K562 (cell line): ENCODE data around the gene SDHAF4. TPM values are rescaled to one million over a fixed set of nuclear protein-coding genes. Genes with fewer than 3 reads are reported as not detected.

Experiments
- ATAC-seq: fragments of 200-7000 bp; cut with Tn5 transposase; 3 replicates; pipeline ENCODE4 v1.9.1; 2020; ENCODE audit warnings: moderate library complexity
- BruUV-seq: library from RNA; stranded (reverse); fragments of 400-500 nt; replicated peaks from 2 replicates; lab custom pipeline; 2021; lab: Mats Ljungman, UMichigan
- CTCF ChIA-PET: fragments of 300-600 bp; formaldehyde crosslinking; extraction: SDS; loops from one replicate; lab custom pipeline; 2021; ENCODE audit warnings: low intra/inter-chr PET ratio; lab: Yijun Ruan, JAX
- POLR2A ChIA-PET: fragments of 300-600, 350-650 bp; sonication (Branson Sonifier 250); formaldehyde crosslinking; extraction: SDS; loops from one replicate; lab custom pipeline; 2021; ENCODE audit warnings: antibody characterized with exemption, inconsistent platforms; lab: Yijun Ruan, JAX
- DNase-seq, 4 experiments: peaks; one replicate each; pipeline versions ENCODE4 v3.0.0 to v3.0.0-alpha.2; 2011 to 2018; ENCODE audit warnings: low spot score in 3 of 4, mixed read lengths in 3 of 4; ENCODE audit errors: extremely low read depth in 1 of 4
- FAIRE-seq: peaks from 2 replicates; lab custom pipeline; 2011; peaks lifted over from hg19 to GRCh38; lab: Jason Lieb, UNC
- H2AFZ ChIP-seq: 2 replicates; pipeline ENCODE4 v1.6.0; 2011; ENCODE audit warnings: low read depth, low read length, control low read depth, inconsistent platforms
- H3K27ac ChIP-seq: fragments of 200-600 bp; 3 replicates; pipeline ENCODE4 v1.8.0; 2011; ENCODE audit warnings: low read depth, mild to moderate bottlenecking, control low read depth, inconsistent platforms, low read length, moderate library complexity, mixed read lengths; ENCODE audit errors: extremely low read depth
- H3K27me3 ChIP-seq, 2 experiments: fragments of 300-600 bp in 1 of 2; 2 replicates in 1 of 2; 3 replicates in 1 of 2; pipeline versions ENCODE4 v1.6.0 to v1.8.0; 2011; ENCODE audit warnings: inconsistent platforms in 2 of 2, low read length in 2 of 2, mild to moderate bottlenecking in 1 of 2, mixed read lengths in 1 of 2, moderate library complexity in 1 of 2; ENCODE audit not compliant: control insufficient read depth in 2 of 2, insufficient read depth in 2 of 2
- H3K36me3 ChIP-seq: fragments of 300-600 bp; 3 replicates; pipeline ENCODE4 v1.8.0; 2011; ENCODE audit warnings: mild to moderate bottlenecking, low read length, inconsistent platforms; ENCODE audit not compliant: control insufficient read depth, insufficient read depth
- H3K4me1 ChIP-seq, 2 experiments: fragments of 200-600 bp in 1 of 2; replicated peaks in 1 of 2; 2 replicates in 1 of 2; 3 replicates in 1 of 2; pipeline versions ENCODE4 v1.5.1 to v1.8.0; 2011; ENCODE audit warnings: inconsistent platforms in 2 of 2, low read length in 2 of 2, mild to moderate bottlenecking in 1 of 2, mixed read lengths in 1 of 2, moderate library complexity in 1 of 2; ENCODE audit not compliant: control insufficient read depth in 2 of 2, insufficient read depth in 2 of 2
- H3K4me2 ChIP-seq: 2 replicates; pipeline ENCODE4 v1.6.1; 2011; ENCODE audit warnings: low read length, control low read depth, inconsistent platforms, mixed read lengths; ENCODE audit not compliant: insufficient read depth
- H3K4me3 ChIP-seq: fragments of 200-600 bp; sonication (generic), shearing (Covaris generic); 2 replicates; pipeline ENCODE4 v1.5.1; 2016; ENCODE audit warnings: control low read depth, inconsistent platforms
- H3K79me2 ChIP-seq: fragments of 200-600 bp; 3 replicates; pipeline ENCODE4 v1.8.0; 2011; ENCODE audit warnings: low read length, inconsistent platforms; ENCODE audit not compliant: control insufficient read depth, insufficient read depth
- H3K9ac ChIP-seq, 2 experiments: 2 replicates each; pipeline versions ENCODE4 v1.6.0 to v1.6.1; 2011; ENCODE audit warnings: low read depth in 2 of 2, low read length in 2 of 2, control low read depth in 1 of 2, inconsistent platforms in 1 of 2, mild to moderate bottlenecking in 1 of 2, mixed read lengths in 1 of 2; ENCODE audit not compliant: insufficient read depth in 1 of 2
- H3K9me1 ChIP-seq: one replicate; pipeline ENCODE4 v1.6.0; 2011; ENCODE audit warnings: inconsistent platforms, mild to moderate bottlenecking, low read length, moderate library complexity; ENCODE audit not compliant: control insufficient read depth, insufficient read depth
- H3K9me3 ChIP-seq: replicated peaks from 2 replicates; pipeline ENCODE4 v1.5.1; 2011; ENCODE audit warnings: low read depth, low read length, inconsistent platforms; ENCODE audit not compliant: control insufficient read depth, insufficient read depth
- H4K20me1 ChIP-seq: replicated peaks from 2 replicates; pipeline ENCODE4 v1.6.1; 2011; ENCODE audit warnings: low read length, inconsistent platforms, mixed read lengths; ENCODE audit not compliant: control insufficient read depth, insufficient read depth
- ARID1B ChIP-seq: fragments of 450-650 bp; IDR thresholded peaks from 2 replicates; pipeline ENCODE4 v1.6.1; 2016; ENCODE audit warnings: antibody characterized with exemption, mild to moderate bottlenecking, inconsistent platforms
- BCOR ChIP-seq: fragments of 450-650 bp; IDR thresholded peaks from 2 replicates; pipeline ENCODE4 v1.6.1; 2016
- BRCA1 ChIP-seq, 2 experiments: fragments of 450-650 bp in 1 of 2; sonication (generic) in 1 of 2; formaldehyde crosslinking in 1 of 2; IDR thresholded peaks; 2 replicates each; pipeline versions ENCODE4 v1.5.0 to v1.6.1; 2017 to 2020; ENCODE audit warnings: mild to moderate bottlenecking in 1 of 2, missing genetic modification reagents in 1 of 2
- E2F6 ChIP-seq, 2 experiments: IDR thresholded peaks; 2 replicates each; pipeline ENCODE4 v1.6.1; 2011; ENCODE audit warnings: borderline replicate concordance in 1 of 2, control low read depth in 1 of 2, low read depth in 1 of 2, low read length in 1 of 2, mild to moderate bottlenecking in 1 of 2, mixed read lengths in 1 of 2, moderate library complexity in 1 of 2; ENCODE audit not compliant: insufficient read depth in 1 of 2, insufficient read length in 1 of 2, poor library complexity in 1 of 2, severe bottlenecking in 1 of 2; ENCODE audit errors: extremely low read depth in 1 of 2
- NFIC ChIP-seq: fragments of 450-650 bp; IDR thresholded peaks from 2 replicates; pipeline ENCODE4 v1.6.1; 2017; ENCODE audit warnings: mild to moderate bottlenecking, inconsistent platforms
- NFYB ChIP-seq: IDR thresholded peaks from 2 replicates; pipeline ENCODE4 v1.6.1; 2011; ENCODE audit warnings: mild to moderate bottlenecking, moderate library complexity; ENCODE audit not compliant: insufficient read length; ENCODE audit errors: extremely low read depth
- POLR3A ChIP-seq: IDR thresholded peaks from 2 replicates; pipeline ENCODE4 v1.6.1; 2011; ENCODE audit warnings: borderline replicate concordance, mild to moderate bottlenecking, moderate library complexity; ENCODE audit not compliant: insufficient read length, insufficient read depth; ENCODE audit errors: extremely low read depth
- RBM25 ChIP-seq: fragments of 200-400 bp; formaldehyde crosslinking; IDR thresholded peaks from 2 replicates; pipeline ENCODE4 v1.6.1; 2018; ENCODE audit warnings: low read length, low read depth, moderate library complexity; ENCODE audit not compliant: severe bottlenecking
- SAFB ChIP-seq: fragments of 200-400 bp; formaldehyde crosslinking; IDR thresholded peaks from 2 replicates; pipeline ENCODE4 v1.6.1; 2017; ENCODE audit warnings: low read depth, low read length, borderline replicate concordance
- SREBF1 ChIP-seq: fragments of 150-350 bp; IDR thresholded peaks from 2 replicates; pipeline ENCODE4 v1.6.1; 2014; ENCODE audit warnings: antibody characterized with exemption, low read depth, low read length, borderline replicate concordance
- SRSF7 ChIP-seq: fragments of 200-400 bp; formaldehyde crosslinking; optimal IDR thresholded peaks from 2 replicates; pipeline ENCODE3; 2017; ENCODE audit warnings: mild to moderate bottlenecking, low read depth, low read length
- ZBTB33 ChIP-seq: sonication (generic); formaldehyde crosslinking; IDR thresholded peaks from 2 replicates; pipeline ENCODE4 v1.8.1; 2023; ENCODE audit warnings: mild to moderate bottlenecking, missing genetic modification reagents
- ZBTB49 ChIP-seq: sonication (generic); formaldehyde crosslinking; IDR thresholded peaks from 2 replicates; pipeline ENCODE4 v1.8.0; 2022; ENCODE audit warnings: missing genetic modification reagents, mild to moderate bottlenecking, borderline replicate concordance
- ZNF316 ChIP-seq: fragments of 450-650 bp; IDR thresholded peaks from 2 replicates; pipeline ENCODE4 v1.6.1; 2016
- WGBS: fragments of 100-300 bp; shearing (Covaris generic); methylation state at CpG from one replicate; pipeline ENCODE4 v1.1.6; 2016; ENCODE audit warnings: low coverage, mixed read lengths; ENCODE audit not compliant: insufficient coverage; ENCODE audit errors: missing lambda C conversion rate; 5-methylcytosine and 5-hydroxymethylcytosine counted together
- in situ Hi-C: fragments of 300-500 bp; cut with MboI; formaldehyde crosslinking; loops from 4 replicates; pipeline ENCODE4 v1.15.0; 2018; ENCODE audit warnings: inconsistent platforms, mixed read lengths
- intact Hi-C: fragments of 100-400 bp; cut with micrococcal nuclease; formaldehyde crosslinking; loops from 2 replicates; pipeline ENCODE4 v1.14.2; 2022
- polyA plus RNA-seq, 8 experiments: library from polyadenylated mRNA; depleted of rRNA in 4 of 8; stranded (reverse) in 5 of 8; unstranded in 3 of 8; fragments of >200 nt; fragmentation: Nextera tagmentation in 2 of 8; fragmentation: Illumina TruSeq in 1 of 8; extraction: Ambion mirVana in 2 of 8; extraction: Trizol in 1 of 8; gene quantifications; 2 replicates each; pipeline versions ENCODE4 v1.2.1 to v1.2.3, GENCODE V29; 2011 to 2014; ENCODE audit warnings: inconsistent platforms in 1 of 8, missing spikeins in 1 of 8
- total RNA-seq, 7 experiments: library from RNA; depleted of rRNA in 6 of 7; stranded (reverse); fragments of >200 nt in 6 of 7; fragmentation: Illumina TruSeq in 2 of 7; extraction: Trizol in 2 of 7; gene quantifications; 2 replicates each; pipeline versions ENCODE4 v1.2.1 to v1.2.3, GENCODE V29; 2011 to 2021; ENCODE audit warnings: low replicate concordance in 1 of 7

Gene SDHAF4
- total and polyA plus RNA-seq, 9 of the 15 experiments (the other 6 are each of a cell fraction or from before 2014, with no cell fraction given), result 3.5 to 12.0 (median 6.2) TPM

- peak overlapping the region; percentile 58; the same call in 1 of the 2 replicates for H2AFZ ChIP-seq
- H3K9me3 ChIP-seq, result peaks cover 2% of the 10 kb centered on the region; the same call in 1 of the 2 replicates
- H3K4me3 ChIP-seq, result no peak overlapping the region
- no peak for DNase-seq
- peaks cover 3 to 9% of the 10 kb centered on the region in 2 experiments for H3K27me3 ChIP-seq
- no peak overlapping the region for H3K27ac ChIP-seq
- in situ Hi-C loops (no loop called here), intact Hi-C loops (no loop called here)
- no peak overlapping the region for H3K9ac ChIP-seq
- POLR2A ChIA-PET, result no interaction called here
- FAIRE-seq, result no peak
- peak; percentile 78 for ATAC-seq
- no peaks in the 10 kb centered on the region for H3K79me2 ChIP-seq
- no peak for TF ChIP-seq SAFB
- no peak for TF ChIP-seq ZBTB49 (CRISPR knock-in tag)
- TF ChIP-seq BCOR, result no peak
- no peak for TF ChIP-seq BRCA1 (IDR thresholded peaks at IDR 0.05)
- no peak for TF ChIP-seq BRCA1 (CRISPR knock-in tag; IDR thresholded peaks at IDR 0.05)
- TF ChIP-seq RBM25, result peak; percentile 47
- TF ChIP-seq NFYB, result peak; percentile 94
- TF ChIP-seq POLR3A, result no peak
- no peak for TF ChIP-seq ARID1B
- 0 out of 2 replicates have a peak, but pooled peaks have one; percentile 11 for TF ChIP-seq ZBTB33
- TF ChIP-seq SREBF1, result no peak
- TF ChIP-seq ZNF316, result peak; percentile 23; the same call in 1 of the 2 replicates
- TF ChIP-seq NFIC, result no peak
- TF ChIP-seq SRSF7, result no peak
- no peak for TF ChIP-seq E2F6 (IDR thresholded peaks at IDR 0.05; ENCODE audit: borderline replicate concordance in 1 of 2, extremely low read depth in 1 of 2, insufficient read depth in 1 of 2, insufficient read length in 1 of 2, low read depth in 1 of 2, low read length in 1 of 2, poor library complexity in 1 of 2, severe bottlenecking in 1 of 2)
- peak overlapping the region; percentile 29 for H3K4me2 ChIP-seq
- H3K4me1 ChIP-seq, result peaks cover 0 to 5% of the 10 kb centered on the region in 2 experiments; a peak in 2 of 5 replicates
- no peaks in the 10 kb centered on the region for H3K9me1 ChIP-seq
- CTCF ChIA-PET, result no interaction called here
- H3K36me3 ChIP-seq, result no peaks in the 10 kb centered on the region
- no TSS peak for BruUV-seq
- H4K20me1 ChIP-seq, result no peaks in the 10 kb centered on the region
- WGBS, result 22% methylated on average over 30 of the region's 36 CpGs
Observed at GRCh38 chr6:70627500-70628254, 60.9 kb downstream of the SDHAF4 start.
